ENCODE results near the gene PABPN1L. TPM values are rescaled to one million over a fixed set of nuclear protein-coding genes. Genes with fewer than 3 reads are reported as not detected.

Gene PABPN1L
- total and polyA plus RNA-seq, 2 of the 13 experiments (the other 11 are each of a cell fraction or from before 2014, with no cell fraction given), result not detected

DNA sequence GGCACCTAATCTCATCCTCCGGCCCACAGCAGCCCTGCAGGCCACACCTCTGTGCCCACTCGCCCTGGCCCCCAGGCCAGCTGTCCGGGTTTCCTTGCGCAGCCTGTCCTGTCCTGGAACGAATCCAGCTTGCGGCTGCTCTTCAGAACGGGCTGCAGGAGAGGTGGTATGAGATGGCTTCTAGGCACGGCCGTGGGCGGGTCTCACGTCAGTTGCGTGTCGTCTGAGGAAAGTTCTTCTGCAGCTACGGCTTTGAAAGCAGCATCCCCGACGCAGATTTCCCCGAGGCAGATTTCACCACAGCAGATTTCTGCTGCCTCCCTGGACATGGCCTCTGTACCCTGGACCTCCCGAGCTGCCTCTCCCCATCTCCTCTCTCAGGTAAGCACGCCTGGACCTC, 27.9 kb downstream of the PABPN1L start (continued):
- TF ChIP-seq, protein P1, sequence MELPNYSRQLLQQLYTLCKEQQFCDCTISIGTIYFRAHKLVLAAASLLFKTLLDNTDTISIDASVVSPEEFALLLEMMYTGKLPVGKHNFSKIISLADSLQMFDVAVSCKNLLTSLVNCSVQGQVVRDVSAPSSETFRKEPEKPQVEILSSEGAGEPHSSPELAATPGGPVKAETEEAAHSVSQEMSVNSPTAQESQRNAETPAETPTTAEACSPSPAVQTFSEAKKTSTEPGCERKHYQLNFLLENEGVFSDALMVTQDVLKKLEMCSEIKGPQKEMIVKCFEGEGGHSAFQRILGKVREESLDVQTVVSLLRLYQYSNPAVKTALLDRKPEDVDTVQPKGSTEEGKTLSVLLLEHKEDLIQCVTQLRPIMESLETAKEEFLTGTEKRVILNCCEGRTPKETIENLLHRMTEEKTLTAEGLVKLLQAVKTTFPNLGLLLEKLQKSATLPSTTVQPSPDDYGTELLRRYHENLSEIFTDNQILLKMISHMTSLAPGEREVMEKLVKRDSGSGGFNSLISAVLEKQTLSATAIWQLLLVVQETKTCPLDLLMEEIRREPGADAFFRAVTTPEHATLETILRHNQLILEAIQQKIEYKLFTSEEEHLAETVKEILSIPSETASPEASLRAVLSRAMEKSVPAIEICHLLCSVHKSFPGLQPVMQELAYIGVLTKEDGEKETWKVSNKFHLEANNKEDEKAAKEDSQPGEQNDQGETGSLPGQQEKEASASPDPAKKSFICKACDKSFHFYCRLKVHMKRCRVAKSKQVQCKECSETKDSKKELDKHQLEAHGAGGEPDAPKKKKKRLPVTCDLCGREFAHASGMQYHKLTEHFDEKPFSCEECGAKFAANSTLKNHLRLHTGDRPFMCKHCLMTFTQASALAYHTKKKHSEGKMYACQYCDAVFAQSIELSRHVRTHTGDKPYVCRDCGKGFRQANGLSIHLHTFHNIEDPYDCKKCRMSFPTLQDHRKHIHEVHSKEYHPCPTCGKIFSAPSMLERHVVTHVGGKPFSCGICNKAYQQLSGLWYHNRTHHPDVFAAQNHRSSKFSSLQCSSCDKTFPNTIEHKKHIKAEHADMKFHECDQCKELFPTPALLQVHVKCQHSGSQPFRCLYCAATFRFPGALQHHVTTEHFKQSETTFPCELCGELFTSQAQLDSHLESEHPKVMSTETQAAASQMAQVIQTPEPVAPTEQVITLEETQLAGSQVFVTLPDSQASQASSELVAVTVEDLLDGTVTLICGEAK (IDR thresholded peaks at IDR 0.05), result no peak
- TF ChIP-seq, protein P1 (CRISPR knock-in tag; IDR thresholded peaks at IDR 0.05), result 0 out of 2 replicates have a peak, but pooled peaks have one; percentile 27

- no peaks in the 10 kb centered on the region for H3K36me3 ChIP-seq (replicated peaks in 1 of 2; ENCODE audit: control insufficient read depth in 1 of 2, insufficient read depth in 2 of 2, low read length in 2 of 2)
- no peak overlapping the region for H3K4me3 ChIP-seq (replicated peaks in 1 of 3; ENCODE audit: insufficient read depth in 1 of 3, low read depth in 2 of 3, low read length in 3 of 3)
- intact Hi-C loops (cut with micrococcal nuclease; ENCODE audit: unreplicated experiment) (no loop called here), in situ Hi-C loops (cut with HindIII; ENCODE audit: extremely low pct_ligation_motif_present, low pct_unique_long_range_greater_than_20kb) (no loop called here)
- FAIRE-seq (no peak), DNase-seq (ENCODE audit: low spot score) (no peak), ATAC-seq (no peak)
- H4K20me1 ChIP-seq (ENCODE audit: insufficient read depth, low read length), result no peaks in the 10 kb centered on the region
- H2AFZ ChIP-seq (ENCODE audit: low read length), result no peak overlapping the region
- H3K4me2 ChIP-seq (ENCODE audit: low read depth, low read length), result no peak overlapping the region
- H3K79me2 ChIP-seq (ENCODE audit: insufficient read depth, low read length), result no peaks in the 10 kb centered on the region
- BruUV-seq (replicated peaks), result no TSS peak
- no peak overlapping the region for H3K9ac ChIP-seq (ENCODE audit: insufficient read depth, low read depth, low read length)
- ChIA-PET POLR2A (no interaction called here), CTCF (ENCODE audit: low intra/inter-chr PET ratio, low total read pairs) (no interaction called here)
- H3K27me3 ChIP-seq (ENCODE audit: control insufficient read depth in 1 of 2, insufficient read depth in 2 of 2, low read length in 2 of 2), result no peaks in the 10 kb centered on the region
- WGBS (ENCODE audit: low lambda C conversion rate), result 91% methylated on average over 15 of the region's 20 CpGs
- no peak overlapping the region for H3K27ac ChIP-seq (ENCODE audit: extremely low read length, insufficient read depth, low read length)
- no peaks in the 10 kb centered on the region for H3K4me1 ChIP-seq (ENCODE audit: insufficient read depth, low read length)
- H3K9me3 ChIP-seq (ENCODE audit: low read length), result no peaks in the 10 kb centered on the region
- TF ChIP-seq ATRX (CRISPR knock-in tag; IDR thresholded peaks at IDR 0.05; ENCODE audit: borderline replicate concordance) (no peak), ZBTB33 (CRISPR knock-in tag; IDR thresholded peaks at IDR 0.05) (no peak), ZHX1 (CRISPR knock-in tag; IDR thresholded peaks at IDR 0.05; ENCODE audit: low read depth) (no peak), JUN (CRISPR knock-in tag; IDR thresholded peaks at IDR 0.05) (no peak), CREB3 (CRISPR knock-in tag; IDR thresholded peaks at IDR 0.05) (no peak)
Measured at GRCh38 chr16:88837806-88838205, 28.7 kb downstream of the PABPN1L start.

Measured in HepG2 (cell line).